ENCODE data around the gene HOXB1. TPM values are rescaled to one million over a fixed set of nuclear protein-coding genes. Genes with fewer than 3 reads are reported as not detected.

Gene HOXB1
- total and polyA plus RNA-seq, 2 of the 8 experiments (the other 6 are each of a cell fraction or from before 2014, with no cell fraction given), result not detected

DNA sequence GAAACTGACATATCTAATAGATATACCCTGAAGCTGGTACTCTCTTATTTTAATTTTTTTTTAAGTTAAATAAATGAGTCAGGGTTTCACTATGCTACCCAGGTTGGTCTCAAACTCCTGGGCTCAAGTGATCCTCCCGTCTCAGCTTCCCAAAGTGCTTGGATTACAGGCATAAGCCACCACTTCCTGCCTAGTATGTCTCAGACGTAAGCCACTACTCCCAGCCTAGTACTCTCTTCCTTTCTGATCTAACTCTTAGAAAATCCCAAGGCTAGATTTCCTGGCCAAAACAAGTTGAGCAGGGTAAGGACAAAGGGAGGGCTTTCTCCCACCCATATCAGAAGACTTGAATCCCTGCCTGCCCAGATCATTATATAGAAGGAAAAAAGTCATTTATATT lies 33.7 kb downstream of the HOXB1 start:
- Histone ChIP-seq H2BK12ac (ENCODE audit: low read depth, low read length) (no peak overlapping the region), H3K9ac (replicated peaks in 1 of 4; ENCODE audit: extremely low read depth in 1 of 4, low read depth in 3 of 4, low read length in 3 of 4) (no peak overlapping the region), H2BK120ac (replicated peaks; ENCODE audit: low read depth, low read length) (no peak overlapping the region), H3K36me3 (ENCODE audit: control insufficient read depth in 2 of 4, insufficient read depth in 4 of 4, low read length in 3 of 4) (no peaks in the 10 kb centered on the region), H3K79me2 (ENCODE audit: control insufficient read depth in 1 of 2, insufficient read depth in 2 of 2, low read length in 2 of 2) (no peaks in the 10 kb centered on the region), H2BK5ac (ENCODE audit: low read depth, low read length) (no peak overlapping the region), H3K27ac (ENCODE audit: low read depth, low read length) (no peak overlapping the region), H3K14ac (ENCODE audit: insufficient read length) (no peak overlapping the region), H3K9me3 (ENCODE audit: insufficient read depth in 2 of 2, low read depth in 1 of 2, low read length in 1 of 2) (no peaks in the 10 kb centered on the region), H3K4me2 (ENCODE audit: insufficient read depth in 1 of 2, low read depth in 2 of 2, low read length in 2 of 2) (no peak overlapping the region), H3K18ac (ENCODE audit: extremely low read depth, low read length) (no peak overlapping the region), H4K91ac (replicated peaks; ENCODE audit: insufficient read length, low read length) (no peak overlapping the region), H4K8ac (ENCODE audit: extremely low read depth, insufficient read depth, low read length) (no peak overlapping the region), H3K79me1 (ENCODE audit: low read depth, low read length) (no peaks in the 10 kb centered on the region), H2AFZ (ENCODE audit: low read length) (no peak overlapping the region), H4K20me1 (replicated peaks in 1 of 2; ENCODE audit: control insufficient read depth in 1 of 2, insufficient read depth in 2 of 2, low read length in 2 of 2) (peaks cover 2 to 4% of the 10 kb centered on the region in 2 experiments), H2BK15ac (ENCODE audit: low read length) (no peak overlapping the region), H2AK5ac (ENCODE audit: low read depth, low read length) (no peak overlapping the region), H4K5ac (ENCODE audit: insufficient read length, low read depth, low read length) (no peak overlapping the region), H3K23me2 (ENCODE audit: low read depth, low read length) (peaks cover 3% of the 10 kb centered on the region; the same call in 1 of the 2 replicates), H3K4ac (replicated peaks; ENCODE audit: insufficient read length, low read depth, low read length) (no peak overlapping the region), H3K27me3 (replicated peaks in 1 of 4; ENCODE audit: control insufficient read depth in 3 of 4, extremely low read depth in 1 of 4, insufficient read depth in 3 of 4, low read length in 3 of 4) (peaks cover 18 to 47% (median 34%) of the 10 kb centered on the region in 4 experiments), H3K56ac (replicated peaks; ENCODE audit: insufficient read length, low read depth, low read length) (no peak overlapping the region), H3K4me3 (ENCODE audit: extremely low read depth in 1 of 4, insufficient read depth in 2 of 4, low read depth in 3 of 4, low read length in 4 of 4) (no peak overlapping the region), H2BK20ac (ENCODE audit: low read length) (no peak overlapping the region), H3K4me1 (replicated peaks in 1 of 4; ENCODE audit: control insufficient read depth in 3 of 4, insufficient read depth in 4 of 4, low read length in 3 of 4) (peaks cover 0 to 7% (median 3%) of the 10 kb centered on the region in 4 experiments; a peak in 5 of 7 replicates), H3K23ac (ENCODE audit: insufficient read length) (no peak overlapping the region)
- no peak for FAIRE-seq
- ChIA-PET POLR2A (ENCODE audit: partially characterized antibody) (no interaction called here), CTCF (ENCODE audit: partially characterized antibody) (interaction anchor here (0.7 to 1.7 kb wide), 13 partner anchors 11 to 121 kb away, joined by 3 to 7 read pairs (median 4); partner anchors contain the start of gene HOXB5)
- WGBS, 2 experiments (ENCODE audit: extremely low coverage in 1 of 2, insufficient coverage in 1 of 2, insufficient read length in 1 of 2, insufficient replicate concordance in 2 of 2, low coverage in 1 of 2, low lambda C conversion rate in 2 of 2, missing lambda C conversion rate in 1 of 2), result 69% methylated on average over 2 of the region's 2 CpGs; no CpG with 5 or more reads in 1 of the 2 experiments
- DNase-seq (ENCODE audit: low read depth in 1 of 2, low spot score in 2 of 2), result no peak
- no peak for TF ChIP-seq TAF7 (optimal IDR thresholded peaks at IDR 0.05; ENCODE audit: borderline replicate concordance, low read depth, low read length)
- TF ChIP-seq NRF1 (IDR thresholded peaks at IDR 0.05; ENCODE audit: low read depth, low read length), result no peak
- TF ChIP-seq, protein P1, sequence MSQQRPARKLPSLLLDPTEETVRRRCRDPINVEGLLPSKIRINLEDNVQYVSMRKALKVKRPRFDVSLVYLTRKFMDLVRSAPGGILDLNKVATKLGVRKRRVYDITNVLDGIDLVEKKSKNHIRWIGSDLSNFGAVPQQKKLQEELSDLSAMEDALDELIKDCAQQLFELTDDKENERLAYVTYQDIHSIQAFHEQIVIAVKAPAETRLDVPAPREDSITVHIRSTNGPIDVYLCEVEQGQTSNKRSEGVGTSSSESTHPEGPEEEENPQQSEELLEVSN (IDR thresholded peaks at IDR 0.05), result no peak
- TF ChIP-seq RXRA (IDR thresholded peaks at IDR 0.05; ENCODE audit: insufficient read depth, low read depth, low read length), result no peak
- TF ChIP-seq GTF2F1 (IDR thresholded peaks at IDR 0.05; ENCODE audit: borderline replicate concordance, low read depth, low read length), result no peak
- TF ChIP-seq TBP (IDR thresholded peaks at IDR 0.05; ENCODE audit: low read depth, low read length), result no peak
- no peak for TF ChIP-seq KDM5A (IDR thresholded peaks at IDR 0.05; ENCODE audit: low read length)
- no peak for TF ChIP-seq RAD21 (IDR thresholded peaks at IDR 0.05 in 1 of 2, conservative IDR thresholded peaks at IDR 0.05 in 1 of 2; ENCODE audit: low read depth in 2 of 2, low read length in 2 of 2)
- TF ChIP-seq JUN (IDR thresholded peaks at IDR 0.05; ENCODE audit: low read depth, low read length), result no peak
- TF ChIP-seq SAP30 (IDR thresholded peaks at IDR 0.05; ENCODE audit: insufficient read depth, insufficient replicate concordance, low read length), result no peak
- TF ChIP-seq, protein P2, sequence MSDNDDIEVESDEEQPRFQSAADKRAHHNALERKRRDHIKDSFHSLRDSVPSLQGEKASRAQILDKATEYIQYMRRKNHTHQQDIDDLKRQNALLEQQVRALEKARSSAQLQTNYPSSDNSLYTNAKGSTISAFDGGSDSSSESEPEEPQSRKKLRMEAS (IDR thresholded peaks at IDR 0.05), result no peak
- no peak for TF ChIP-seq POLR2AphosphoS5 (IDR thresholded peaks at IDR 0.05; ENCODE audit: low read depth, low read length)
